Lung (tissue), 12 donors: Measurements from ENCODE around the gene RNGTT. TPM values are rescaled to one million over a fixed set of nuclear protein-coding genes. Genes with fewer than 3 reads are reported as not detected.

Source experiments
- ATAC-seq: fragments of 200-7000 bp; cut with Tn5 transposase; one replicate; pipeline ENCODE4 v1.9.1; 2020; ENCODE audit warnings: moderate number of reproducible peaks; ENCODE audit not compliant: insufficient read depth, low FRiP score
- DNase-seq, 3 donors: peaks; one replicate each; pipeline ENCODE4 v3.0.0-alpha.2; 2013 to 2017
- H3K27ac ChIP-seq, 2 donors: one replicate each; pipeline ENCODE4 v1.5.1; 2013; ENCODE audit warnings: mild to moderate bottlenecking in 2 of 2, moderate library complexity in 2 of 2, control low read depth in 1 of 2, inconsistent platforms in 1 of 2, low read depth in 1 of 2, low read length in 1 of 2
- H3K27me3 ChIP-seq, 3 donors: one replicate each; pipeline ENCODE4 v1.5.1; 2013; ENCODE audit warnings: low read length in 2 of 3; ENCODE audit not compliant: control insufficient read depth in 3 of 3, insufficient read depth in 3 of 3
- H3K36me3 ChIP-seq, 4 donors: one replicate each; pipeline ENCODE4 v1.5.1; 2013; ENCODE audit warnings: low read length in 4 of 4, mild to moderate bottlenecking in 1 of 4, moderate library complexity in 1 of 4; ENCODE audit not compliant: control insufficient read depth in 4 of 4, insufficient read depth in 4 of 4
- H3K4me1 ChIP-seq, 5 donors: one replicate each; pipeline ENCODE4 v1.5.1; 2013; ENCODE audit warnings: low read length in 5 of 5, mild to moderate bottlenecking in 2 of 5, moderate library complexity in 1 of 5; ENCODE audit not compliant: control insufficient read depth in 5 of 5, insufficient read depth in 5 of 5
- H3K4me3 ChIP-seq: one replicate; pipeline ENCODE4 v1.5.1; 2013; ENCODE audit warnings: mild to moderate bottlenecking, control low read depth, moderate library complexity
- H3K9ac ChIP-seq, 2 donors: one replicate each; pipeline ENCODE4 v1.5.1; 2013; ENCODE audit warnings: low read length in 2 of 2, control low read depth in 1 of 2; ENCODE audit not compliant: insufficient read depth in 1 of 2
- H3K9me3 ChIP-seq, 4 donors: one replicate each; pipeline ENCODE4 v1.5.1; 2013; ENCODE audit warnings: low read length in 3 of 4, mild to moderate bottlenecking in 1 of 4, moderate library complexity in 1 of 4; ENCODE audit not compliant: control insufficient read depth in 4 of 4, insufficient read depth in 3 of 4
- WGBS, 2 donors: extraction: QIAGEN DNeasy Blood & Tissue Kit; methylation state at CpG; one replicate each; pipeline ENCODE4 v1.1.7; 2013; 5-methylcytosine and 5-hydroxymethylcytosine counted together
- polyA plus RNA-seq, 2 donors: library from polyadenylated mRNA; stranded (reverse); fragments of 200-250 nt; gene quantifications; one replicate each; pipeline ENCODE4 v1.2.1, GENCODE V29; 2013
- total RNA-seq, 2 donors: library from RNA; depleted of rRNA in 1 of 2; stranded (reverse); fragments of >200 nt in 1 of 2; gene quantifications; one replicate each; pipeline ENCODE4 v1.2.1, GENCODE V29; 2014 to 2021
- TF ChIP-seq, protein P1 (sequence below): IDR thresholded peaks from 2 replicates; pipeline ENCODE4 v1.5.1; 2012; ENCODE audit warnings: mild to moderate bottlenecking; ENCODE audit errors: control extremely low read depth, extremely low read depth
- donor health status: control.
- donor health status: control.
- donor health status: Bipolar disorder and iron deficiency.
- donor health status: healthy.
- donor health status: DM: yes; HTN: yes; CAD: no.

Gene RNGTT
- total and polyA plus RNA-seq, 4 donors = 3.0 to 25.0 (median 9.2) TPM

DNA sequence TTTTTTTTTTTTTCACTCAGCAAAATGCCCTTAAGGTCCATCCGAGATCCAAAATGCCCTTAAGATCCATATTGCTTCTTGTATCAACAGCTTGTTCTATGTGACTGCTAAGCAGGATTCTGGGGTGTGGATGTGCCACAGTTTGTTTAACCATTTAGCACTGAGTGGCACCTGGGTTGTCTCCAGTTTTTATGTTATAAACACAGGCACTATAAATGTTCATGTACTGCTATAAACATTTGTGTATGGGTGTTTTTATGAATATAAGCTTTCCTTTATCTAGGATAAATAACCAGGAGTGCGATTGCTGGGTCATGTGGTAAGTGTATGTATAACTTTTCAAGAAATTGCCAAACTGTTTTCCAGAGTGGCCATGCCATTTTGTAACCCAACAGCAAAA lies 386.0 kb downstream of the RNGTT start:
- Histone ChIP-seq H3K36me3 (no peaks in the 10 kb centered on the region), H3K27me3 (no peaks in the 10 kb centered on the region), H3K27ac (no peak overlapping the region), H3K4me3 (no peak overlapping the region), H3K9me3 (peaks cover 0 to 4% (median under 1%) of the 10 kb centered on the region in 4 donors), H3K4me1 (no peaks in the 10 kb centered on the region), H3K9ac (no peak overlapping the region)
- TF ChIP-seq, protein P1, sequence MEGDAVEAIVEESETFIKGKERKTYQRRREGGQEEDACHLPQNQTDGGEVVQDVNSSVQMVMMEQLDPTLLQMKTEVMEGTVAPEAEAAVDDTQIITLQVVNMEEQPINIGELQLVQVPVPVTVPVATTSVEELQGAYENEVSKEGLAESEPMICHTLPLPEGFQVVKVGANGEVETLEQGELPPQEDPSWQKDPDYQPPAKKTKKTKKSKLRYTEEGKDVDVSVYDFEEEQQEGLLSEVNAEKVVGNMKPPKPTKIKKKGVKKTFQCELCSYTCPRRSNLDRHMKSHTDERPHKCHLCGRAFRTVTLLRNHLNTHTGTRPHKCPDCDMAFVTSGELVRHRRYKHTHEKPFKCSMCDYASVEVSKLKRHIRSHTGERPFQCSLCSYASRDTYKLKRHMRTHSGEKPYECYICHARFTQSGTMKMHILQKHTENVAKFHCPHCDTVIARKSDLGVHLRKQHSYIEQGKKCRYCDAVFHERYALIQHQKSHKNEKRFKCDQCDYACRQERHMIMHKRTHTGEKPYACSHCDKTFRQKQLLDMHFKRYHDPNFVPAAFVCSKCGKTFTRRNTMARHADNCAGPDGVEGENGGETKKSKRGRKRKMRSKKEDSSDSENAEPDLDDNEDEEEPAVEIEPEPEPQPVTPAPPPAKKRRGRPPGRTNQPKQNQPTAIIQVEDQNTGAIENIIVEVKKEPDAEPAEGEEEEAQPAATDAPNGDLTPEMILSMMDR = no peak
- DNase-seq = no peak
- ATAC-seq = no peak
- 83 to 87% methylated on average over 2 of the region's 2 CpGs for WGBS, 2 donors

DNA sequence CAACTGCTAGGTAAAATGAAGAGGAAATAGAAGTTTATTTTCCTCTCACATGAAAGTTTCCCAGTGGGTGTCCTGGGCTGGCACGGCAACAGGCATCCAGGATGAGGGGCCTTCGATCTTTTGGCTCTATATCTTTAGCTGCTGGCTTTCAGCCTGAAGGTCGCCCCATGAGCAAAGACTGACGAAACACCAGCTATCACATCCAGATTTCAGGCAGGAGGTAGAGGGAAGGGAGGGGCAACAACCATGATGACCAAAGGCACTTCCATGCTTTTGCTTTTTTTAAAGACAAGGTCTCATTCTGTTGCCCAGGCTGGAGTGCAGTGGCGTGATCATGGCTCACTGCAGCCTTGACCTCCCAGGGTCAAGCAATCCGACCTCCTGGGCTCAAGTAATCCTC lies 387.9 kb downstream of the RNGTT start:
- H3K27me3 ChIP-seq = no peaks in the 10 kb centered on the region
- no peaks in the 10 kb centered on the region for H3K4me1 ChIP-seq
- no peak overlapping the region for H3K9ac ChIP-seq
- peaks cover 0 to 4% (median 0%) of the 10 kb centered on the region in 4 donors for H3K9me3 ChIP-seq
- ATAC-seq (no peak), DNase-seq (no peak)
- no peak overlapping the region for H3K4me3 ChIP-seq
- no peak overlapping the region for H3K27ac ChIP-seq
- H3K36me3 ChIP-seq = no peaks in the 10 kb centered on the region
- 70 to 87% methylated on average over 6 of the region's 6 CpGs for WGBS, 2 donors
- TF ChIP-seq, protein P1 = no peak

DNA sequence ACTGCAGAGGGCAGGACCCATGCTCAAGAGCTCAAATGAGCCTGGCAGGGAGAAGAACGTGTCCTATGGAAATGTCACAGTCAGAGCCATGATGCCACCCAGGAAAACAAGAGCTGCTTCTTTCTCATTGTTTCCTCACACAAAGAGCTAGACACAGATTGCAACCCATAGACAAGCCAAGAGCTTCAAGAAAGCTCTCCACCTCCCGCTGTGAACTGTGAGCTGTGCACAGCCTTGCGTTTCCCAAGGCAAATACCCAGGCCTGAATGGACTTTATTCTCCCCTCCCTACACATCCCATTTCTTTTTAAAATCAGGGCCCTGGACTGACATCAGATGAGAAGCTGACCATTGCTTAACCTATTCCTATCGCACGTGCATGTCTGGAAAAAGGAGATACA lies 388.8 kb downstream of the RNGTT start:
- WGBS, 2 donors = 82 to 87% methylated on average over 5 of the region's 5 CpGs
- H3K4me3 ChIP-seq = no peak overlapping the region
- H3K9ac ChIP-seq = no peak overlapping the region
- H3K36me3 ChIP-seq = no peaks in the 10 kb centered on the region
- no peak for ATAC-seq
- H3K4me1 ChIP-seq = no peaks in the 10 kb centered on the region
- H3K9me3 ChIP-seq = peaks cover 0 to 10% (median 1%) of the 10 kb centered on the region in 4 donors
- TF ChIP-seq, protein P1 = no peak
- DNase-seq = no peak
- H3K27me3 ChIP-seq = no peaks in the 10 kb centered on the region
- no peak overlapping the region for H3K27ac ChIP-seq

DNA sequence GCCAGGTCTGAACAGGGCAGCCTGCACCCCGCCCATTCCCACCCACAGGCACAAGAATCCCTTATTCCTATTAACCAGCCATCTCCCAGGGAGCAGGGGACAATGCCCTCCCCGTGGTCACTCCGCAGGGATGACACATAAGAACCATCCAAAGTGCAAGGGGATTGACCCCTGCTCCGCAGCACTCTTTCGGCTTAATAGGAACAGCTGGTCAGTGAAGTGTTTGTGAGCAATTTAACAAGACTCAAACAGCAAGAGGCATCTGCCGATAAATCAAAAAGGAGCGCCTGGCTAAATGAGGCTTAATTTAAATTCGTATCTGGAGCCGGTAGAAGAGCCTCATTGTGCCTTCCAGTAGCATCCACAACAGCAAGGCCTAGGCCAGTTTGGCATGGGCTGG lies 389.4 kb downstream of the RNGTT start:
- Histone ChIP-seq H3K27ac (no peak overlapping the region), H3K4me3 (no peak overlapping the region), H3K9ac (no peak overlapping the region), H3K27me3 (no peaks in the 10 kb centered on the region), H3K36me3 (no peaks in the 10 kb centered on the region), H3K9me3 (peaks cover 0 to 11% (median 3%) of the 10 kb centered on the region in 4 donors), H3K4me1 (no peaks in the 10 kb centered on the region)
- 81 to 83% methylated on average over 9 of the region's 9 CpGs for WGBS, 2 donors
- TF ChIP-seq, protein P1 = no peak
- no peak for ATAC-seq
- DNase-seq = no peak
